ENCODE measurements around the gene ADGRG3.

Gene ADGRG3

DNA sequence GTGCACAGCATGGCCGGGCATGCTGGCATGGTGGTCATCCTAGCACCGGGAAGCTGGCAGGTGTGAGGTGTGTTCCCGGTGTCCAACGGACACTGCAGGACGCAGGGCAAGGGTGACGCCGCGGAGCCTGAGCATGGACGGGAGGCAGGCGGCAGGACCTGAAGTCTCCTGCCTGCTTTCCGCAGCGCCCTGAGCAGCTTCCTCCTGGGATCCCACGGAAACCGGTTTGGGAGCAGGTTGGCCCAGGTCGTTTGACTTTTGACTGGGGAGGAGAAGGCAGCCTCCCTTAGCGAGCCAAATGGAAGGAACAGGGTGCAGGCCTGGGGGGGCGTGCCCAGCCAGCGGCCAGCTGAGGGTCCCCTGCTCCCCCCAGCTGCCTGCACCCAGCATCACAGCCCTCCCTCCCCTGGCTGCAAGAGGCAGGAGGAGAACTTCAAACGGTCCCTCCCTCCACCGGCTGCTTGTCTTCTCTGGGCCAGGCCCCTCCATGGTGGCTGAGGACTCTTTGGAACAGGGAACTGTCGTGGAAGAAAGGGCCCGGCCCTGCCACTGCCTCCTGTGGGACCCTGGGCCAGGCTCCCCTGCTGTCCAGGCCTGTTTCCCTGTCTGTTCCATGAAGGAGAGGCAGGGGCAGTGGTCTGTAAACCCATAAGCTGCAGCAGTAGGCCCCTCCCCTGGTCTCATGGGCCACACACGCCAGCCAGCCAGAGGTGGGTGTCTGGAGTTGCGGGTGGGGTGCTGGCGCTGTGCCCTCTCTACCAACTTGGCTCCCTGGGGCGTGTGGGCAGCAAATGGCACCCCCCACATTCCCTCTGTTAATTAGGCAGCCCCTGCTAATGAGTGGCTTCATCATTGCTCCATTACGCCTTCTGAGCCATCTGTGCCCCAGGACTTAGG is 47.5 kb upstream of the ADGRG3 start:
- Histone ChIP-seq H3K9me3 (ENCODE audit: control insufficient read depth, insufficient read depth, low read depth, low read length) (no peaks in the 10 kb centered on the region), H3K4me1 (ENCODE audit: control insufficient read depth, insufficient read depth, low read length) (no peaks in the 10 kb centered on the region), H3K27ac (ENCODE audit: extremely low read depth, low read depth, low read length) (no peak overlapping the region), H3K4me3 (ENCODE audit: low read depth, low read length) (no peak overlapping the region), H3K36me3 (ENCODE audit: control insufficient read depth in 2 of 2, insufficient read depth in 1 of 2, low read length in 2 of 2) (no peaks in the 10 kb centered on the region)
- POLR2A ChIA-PET: no interaction called here
- CTCF ChIA-PET: interaction anchor here (1.7 to 1.8 kb wide), 2 partner anchors 28 kb away, joined by 7 read pairs; no protein-coding TSS in a partner anchor
- no peak for TF ChIP-seq ZNF670 (tag by site-specific recombination; IDR thresholded peaks at IDR 0.05; ENCODE audit: low read depth)
- no peak for TF ChIP-seq ZNF777 (tag by site-specific recombination; IDR thresholded peaks at IDR 0.05; ENCODE audit: borderline replicate concordance)
- TF ChIP-seq ZNF239 (tag by site-specific recombination; IDR thresholded peaks at IDR 0.05): no peak
- TF ChIP-seq KLF10 (tag by site-specific recombination; IDR thresholded peaks at IDR 0.05): no peak
- TF ChIP-seq HIC1 (tag by site-specific recombination; IDR thresholded peaks at IDR 0.05): no peak
- no peak for TF ChIP-seq FEZF1 (tag by site-specific recombination; IDR thresholded peaks at IDR 0.05)
- TF ChIP-seq ZNF175 (tag by site-specific recombination; IDR thresholded peaks at IDR 0.05): no peak
- TF ChIP-seq ZNF707 (tag by site-specific recombination; IDR thresholded peaks at IDR 0.05): no peak
- TF ChIP-seq, protein P1, sequence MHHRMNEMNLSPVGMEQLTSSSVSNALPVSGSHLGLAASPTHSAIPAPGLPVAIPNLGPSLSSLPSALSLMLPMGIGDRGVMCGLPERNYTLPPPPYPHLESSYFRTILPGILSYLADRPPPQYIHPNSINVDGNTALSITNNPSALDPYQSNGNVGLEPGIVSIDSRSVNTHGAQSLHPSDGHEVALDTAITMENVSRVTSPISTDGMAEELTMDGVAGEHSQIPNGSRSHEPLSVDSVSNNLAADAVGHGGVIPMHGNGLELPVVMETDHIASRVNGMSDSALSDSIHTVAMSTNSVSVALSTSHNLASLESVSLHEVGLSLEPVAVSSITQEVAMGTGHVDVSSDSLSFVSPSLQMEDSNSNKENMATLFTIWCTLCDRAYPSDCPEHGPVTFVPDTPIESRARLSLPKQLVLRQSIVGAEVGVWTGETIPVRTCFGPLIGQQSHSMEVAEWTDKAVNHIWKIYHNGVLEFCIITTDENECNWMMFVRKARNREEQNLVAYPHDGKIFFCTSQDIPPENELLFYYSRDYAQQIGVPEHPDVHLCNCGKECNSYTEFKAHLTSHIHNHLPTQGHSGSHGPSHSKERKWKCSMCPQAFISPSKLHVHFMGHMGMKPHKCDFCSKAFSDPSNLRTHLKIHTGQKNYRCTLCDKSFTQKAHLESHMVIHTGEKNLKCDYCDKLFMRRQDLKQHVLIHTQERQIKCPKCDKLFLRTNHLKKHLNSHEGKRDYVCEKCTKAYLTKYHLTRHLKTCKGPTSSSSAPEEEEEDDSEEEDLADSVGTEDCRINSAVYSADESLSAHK (tag by site-specific recombination; IDR thresholded peaks at IDR 0.05): no peak
- no peak for TF ChIP-seq ZNF792 (tag by site-specific recombination; IDR thresholded peaks at IDR 0.05)
- TF ChIP-seq ZNF624 (tag by site-specific recombination; IDR thresholded peaks at IDR 0.05): no peak
- TF ChIP-seq ZNF138 (tag by site-specific recombination; IDR thresholded peaks at IDR 0.05; ENCODE audit: borderline replicate concordance): no peak
- no peak for TF ChIP-seq ZNF544 (tag by site-specific recombination; IDR thresholded peaks at IDR 0.05)
- no peak for TF ChIP-seq ZNF324 (tag by site-specific recombination; IDR thresholded peaks at IDR 0.05)
- no peak for TF ChIP-seq ZNF571 (tag by site-specific recombination; IDR thresholded peaks at IDR 0.05)
- TF ChIP-seq KLF9 (tag by site-specific recombination; IDR thresholded peaks at IDR 0.05; ENCODE audit: low read depth): 0 out of 2 replicates have a peak, but pooled peaks have one; percentile 20
- peak; percentile 75; the same call in 1 of the 2 replicates for TF ChIP-seq ZFHX2 (tag by site-specific recombination; conservative IDR thresholded peaks at IDR 0.05)
- TF ChIP-seq ZNF76 (tag by site-specific recombination; IDR thresholded peaks at IDR 0.05; ENCODE audit: borderline replicate concordance, low read depth): no peak
- no peak for TF ChIP-seq PRDM1 (tag by site-specific recombination; IDR thresholded peaks at IDR 0.05)
- TF ChIP-seq, protein P2, sequence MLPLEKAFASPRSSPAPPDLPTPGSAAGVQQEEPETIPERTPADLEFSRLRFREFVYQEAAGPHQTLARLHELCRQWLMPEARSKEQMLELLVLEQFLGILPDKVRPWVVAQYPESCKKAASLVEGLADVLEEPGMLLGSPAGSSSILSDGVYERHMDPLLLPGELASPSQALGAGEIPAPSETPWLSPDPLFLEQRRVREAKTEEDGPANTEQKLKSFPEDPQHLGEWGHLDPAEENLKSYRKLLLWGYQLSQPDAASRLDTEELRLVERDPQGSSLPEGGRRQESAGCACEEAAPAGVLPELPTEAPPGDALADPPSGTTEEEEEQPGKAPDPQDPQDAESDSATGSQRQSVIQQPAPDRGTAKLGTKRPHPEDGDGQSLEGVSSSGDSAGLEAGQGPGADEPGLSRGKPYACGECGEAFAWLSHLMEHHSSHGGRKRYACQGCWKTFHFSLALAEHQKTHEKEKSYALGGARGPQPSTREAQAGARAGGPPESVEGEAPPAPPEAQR (tag by site-specific recombination; IDR thresholded peaks at IDR 0.05): no peak
- TF ChIP-seq EGR2 (tag by site-specific recombination; IDR thresholded peaks at IDR 0.05; ENCODE audit: low read depth): peak; percentile 47; the same call in 1 of the 2 replicates
- TF ChIP-seq PATZ1 (tag by site-specific recombination; IDR thresholded peaks at IDR 0.05): no peak
- no peak for TF ChIP-seq ZNF19 (tag by site-specific recombination; IDR thresholded peaks at IDR 0.05; ENCODE audit: low read depth)
- TF ChIP-seq TRIM28 (IDR thresholded peaks at IDR 0.05; ENCODE audit: borderline replicate concordance, low read length): no peak
- TF ChIP-seq, protein P3, sequence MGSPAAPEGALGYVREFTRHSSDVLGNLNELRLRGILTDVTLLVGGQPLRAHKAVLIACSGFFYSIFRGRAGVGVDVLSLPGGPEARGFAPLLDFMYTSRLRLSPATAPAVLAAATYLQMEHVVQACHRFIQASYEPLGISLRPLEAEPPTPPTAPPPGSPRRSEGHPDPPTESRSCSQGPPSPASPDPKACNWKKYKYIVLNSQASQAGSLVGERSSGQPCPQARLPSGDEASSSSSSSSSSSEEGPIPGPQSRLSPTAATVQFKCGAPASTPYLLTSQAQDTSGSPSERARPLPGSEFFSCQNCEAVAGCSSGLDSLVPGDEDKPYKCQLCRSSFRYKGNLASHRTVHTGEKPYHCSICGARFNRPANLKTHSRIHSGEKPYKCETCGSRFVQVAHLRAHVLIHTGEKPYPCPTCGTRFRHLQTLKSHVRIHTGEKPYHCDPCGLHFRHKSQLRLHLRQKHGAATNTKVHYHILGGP (tag by site-specific recombination; IDR thresholded peaks at IDR 0.05): no peak
